Activated naive CD4-positive, alpha-beta T cell treated with anti-CD3 and anti-CD28 coated beads for 36 hours (primary cell): Measurements from ENCODE around the gene SNX21. TPM values are rescaled to one million over a fixed set of nuclear protein-coding genes. Genes with fewer than 3 reads are reported as not detected.
"Not testable (repeated sequence)": the region's sequence is repeated elsewhere in the genome, so short reads cannot be mapped to it uniquely, and the experiment has no call there.

ENCODE experiments used
- CTCF ChIA-PET: fragments of 350-600 bp; sonication (Branson Sonifier 250); formaldehyde crosslinking; loops from one replicate; lab custom pipeline; 2021; ENCODE audit warnings: antibody characterized with exemption; lab: Charles Lee
- DNase-seq: peaks from one replicate; pipeline ENCODE4 v3.0.0-alpha.2; 2020
- H3K27ac Mint-ChIP-seq: one replicate; pipeline ENCODE4 v1.8.0; 2021; ENCODE audit warnings: mild to moderate bottlenecking, mixed read lengths
- H3K27me3 Mint-ChIP-seq: one replicate; pipeline ENCODE4 v1.8.0; 2021; ENCODE audit warnings: low read depth, mixed read lengths
- H3K36me3 Mint-ChIP-seq: one replicate; pipeline ENCODE4 v1.8.0; 2021; ENCODE audit warnings: low read depth, mixed read lengths
- H3K4me1 Mint-ChIP-seq: one replicate; pipeline ENCODE4 v1.8.0; 2021; ENCODE audit warnings: low read depth, mixed read lengths
- H3K4me3 Mint-ChIP-seq: one replicate; pipeline ENCODE4 v1.8.0; 2021; ENCODE audit warnings: mild to moderate bottlenecking, moderate library complexity, mixed read lengths
- H3K9me3 Mint-ChIP-seq: one replicate; pipeline ENCODE4 v1.8.0; 2021; ENCODE audit warnings: mixed read lengths
- intact Hi-C: fragments of 100-400 bp; cut with micrococcal nuclease; formaldehyde crosslinking; loops from one replicate; pipeline ENCODE4 v1.15.1; 2023
- total RNA-seq, 2 experiments: library from RNA; stranded (reverse); gene quantifications; one replicate each; pipeline ENCODE4 v1.2.3, GENCODE V29; 2021

The SNX21 gene, protein sequence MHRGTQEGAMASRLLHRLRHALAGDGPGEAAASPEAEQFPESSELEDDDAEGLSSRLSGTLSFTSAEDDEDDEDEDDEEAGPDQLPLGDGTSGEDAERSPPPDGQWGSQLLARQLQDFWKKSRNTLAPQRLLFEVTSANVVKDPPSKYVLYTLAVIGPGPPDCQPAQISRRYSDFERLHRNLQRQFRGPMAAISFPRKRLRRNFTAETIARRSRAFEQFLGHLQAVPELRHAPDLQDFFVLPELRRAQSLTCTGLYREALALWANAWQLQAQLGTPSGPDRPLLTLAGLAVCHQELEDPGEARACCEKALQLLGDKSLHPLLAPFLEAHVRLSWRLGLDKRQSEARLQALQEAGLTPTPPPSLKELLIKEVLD
- total RNA-seq: 1 to 10 TPM in 1 of 2 experiments, under 1 TPM in 1; 0.72 to 1.2 TPM

DNA sequence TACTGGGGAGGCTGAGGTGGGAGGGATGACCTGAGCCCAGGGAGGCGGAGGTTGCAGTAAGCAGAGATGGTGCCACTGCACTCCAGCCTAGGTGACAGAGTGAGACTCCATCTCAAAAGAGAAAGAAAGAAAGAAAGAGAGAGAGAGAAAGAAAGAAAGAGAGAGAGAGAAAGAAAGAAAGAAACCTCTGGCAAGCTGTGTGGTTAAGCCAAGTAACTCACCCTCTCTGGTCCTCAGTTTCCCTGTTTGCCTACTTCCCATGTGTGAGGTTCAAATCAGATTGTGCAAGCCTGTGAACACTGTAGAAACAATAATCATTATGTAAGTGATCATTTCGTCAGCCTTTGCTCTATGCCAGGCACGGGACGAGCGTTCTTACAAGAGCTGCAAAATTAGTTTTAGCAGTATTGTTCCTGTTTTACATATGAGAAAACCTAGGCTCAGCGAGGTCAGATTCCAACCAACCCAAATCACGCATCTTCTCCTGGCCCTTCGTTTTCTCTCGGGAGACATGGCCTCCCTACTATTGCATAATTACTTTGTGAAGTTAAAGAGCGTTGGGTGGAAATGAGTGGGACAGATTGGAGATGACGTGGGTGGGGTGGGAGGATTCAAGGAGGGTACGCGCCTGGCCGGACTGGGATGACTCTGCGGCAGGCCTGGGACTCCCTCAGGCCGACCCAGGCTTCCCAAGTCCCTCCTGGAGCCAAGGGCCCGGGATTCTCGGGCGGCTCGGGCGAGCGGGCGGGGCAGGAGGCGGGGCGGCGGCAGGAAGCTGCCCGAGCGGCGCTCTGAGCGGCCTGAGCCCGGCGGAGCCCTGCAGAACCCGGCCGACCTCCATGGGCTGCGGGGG is at the start of gene SNX21:
Gene SNX21 (plus strand): TSS at position 770 of the 853 bp plus-strand sequence. CDS start 121 bp downstream, outside the sequence.
- Mint-ChIP-seq H3K4me1 (peaks cover 11% of the 10 kb centered on the region), H3K27me3 (no peaks in the 10 kb centered on the region), H3K4me3 (peak within 1 kb of the TSS; percentile 75), H3K9me3 (no peaks in the 10 kb centered on the region), H3K36me3 (no peaks in the 10 kb centered on the region), H3K27ac (no peak within 1 kb of the TSS)
- DNase-seq: peak; percentile 67
- intact Hi-C loops: loop anchor here (2.0 kb wide), 1 partner anchor 58 kb away; the partner anchor contains the start of genes CTSA and NEURL2
- CTCF ChIA-PET: interaction anchor here (1.1 to 2.5 kb wide), 3 partner anchors 9 to 136 kb away, joined by 3 to 9 read pairs (median 3); no protein-coding TSS in a partner anchor

DNA sequence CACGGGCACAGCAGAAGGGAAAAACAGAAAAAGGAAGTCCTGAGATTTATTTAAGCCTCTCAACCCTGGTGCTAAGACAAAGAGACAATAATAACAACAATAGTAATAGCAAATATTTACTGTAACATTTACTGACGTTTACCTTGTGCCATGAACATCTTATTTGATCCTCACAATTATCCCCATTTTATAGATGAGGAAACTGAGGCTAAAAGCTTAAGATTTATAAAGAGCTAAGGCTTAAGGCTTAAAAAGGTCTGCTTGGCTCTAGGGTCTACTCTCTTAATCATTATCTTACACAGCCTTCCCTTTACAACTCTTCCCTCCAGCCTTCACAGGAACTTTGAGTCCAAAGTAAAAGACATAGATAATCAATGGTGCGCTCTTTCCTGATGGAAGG is 45.2 kb upstream of the SNX21 start:
- no peak overlapping the region for H3K27ac Mint-ChIP-seq
- intact Hi-C loops: no loop called here
- CTCF ChIA-PET: interaction anchor here (1.0 to 1.3 kb wide), 2 partner anchors 17 to 119 kb away, joined by 3 to 4 read pairs; no protein-coding TSS in a partner anchor
- H3K36me3 Mint-ChIP-seq: peaks cover 2% of the 10 kb centered on the region
- H3K4me3 Mint-ChIP-seq: no peak overlapping the region
- H3K27me3 Mint-ChIP-seq: no peaks in the 10 kb centered on the region
- no peak for DNase-seq
- H3K9me3 Mint-ChIP-seq: no peaks in the 10 kb centered on the region
- peaks cover 9% of the 10 kb centered on the region for H3K4me1 Mint-ChIP-seq

DNA sequence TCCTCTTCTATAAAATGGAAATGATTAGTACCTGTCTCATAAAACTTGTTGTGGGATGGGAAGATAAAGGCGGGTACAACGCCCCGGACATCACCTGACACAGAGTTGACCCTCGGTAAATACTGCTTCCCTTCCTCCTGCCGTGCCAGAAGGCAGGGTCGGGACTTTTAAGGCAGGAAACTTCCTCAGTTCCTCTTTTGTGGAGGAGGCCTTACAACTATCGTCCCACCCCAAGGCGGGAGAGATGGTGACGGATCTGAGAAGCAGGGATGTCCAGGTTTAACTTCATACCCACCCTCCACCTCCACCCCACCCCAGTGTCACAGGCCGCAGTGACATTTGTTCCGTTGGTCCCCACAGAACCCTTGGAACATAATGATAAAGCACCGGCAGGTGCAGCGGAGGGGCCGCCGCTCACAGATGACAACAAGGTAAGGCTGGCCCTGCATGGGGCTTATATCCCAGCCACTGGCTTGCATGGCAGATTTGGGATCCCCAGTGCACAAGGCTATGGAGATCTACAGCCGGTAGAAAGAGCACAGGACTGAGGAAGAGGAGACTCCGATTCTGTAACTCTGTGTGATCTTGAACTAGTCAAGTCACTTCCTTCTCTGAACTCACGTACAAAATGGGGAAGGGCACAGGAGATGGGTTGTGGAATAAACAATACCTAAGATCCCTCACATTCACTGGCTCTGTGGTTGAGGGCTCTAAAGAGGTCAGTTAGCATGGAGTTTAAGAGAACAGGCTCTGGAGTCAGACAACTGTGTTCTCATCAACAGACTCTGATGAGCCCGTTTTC is 41.1 kb upstream of the SNX21 start:
- intact Hi-C loops: loop anchor here (1.0 to 5.0 kb wide), 2 partner anchors 65 to 297 kb away; partner anchors contain the start of genes ACOT8, NCOA5 and ZSWIM3
- DNase-seq: no peak
- no peaks in the 10 kb centered on the region for H3K27me3 Mint-ChIP-seq

DNA sequence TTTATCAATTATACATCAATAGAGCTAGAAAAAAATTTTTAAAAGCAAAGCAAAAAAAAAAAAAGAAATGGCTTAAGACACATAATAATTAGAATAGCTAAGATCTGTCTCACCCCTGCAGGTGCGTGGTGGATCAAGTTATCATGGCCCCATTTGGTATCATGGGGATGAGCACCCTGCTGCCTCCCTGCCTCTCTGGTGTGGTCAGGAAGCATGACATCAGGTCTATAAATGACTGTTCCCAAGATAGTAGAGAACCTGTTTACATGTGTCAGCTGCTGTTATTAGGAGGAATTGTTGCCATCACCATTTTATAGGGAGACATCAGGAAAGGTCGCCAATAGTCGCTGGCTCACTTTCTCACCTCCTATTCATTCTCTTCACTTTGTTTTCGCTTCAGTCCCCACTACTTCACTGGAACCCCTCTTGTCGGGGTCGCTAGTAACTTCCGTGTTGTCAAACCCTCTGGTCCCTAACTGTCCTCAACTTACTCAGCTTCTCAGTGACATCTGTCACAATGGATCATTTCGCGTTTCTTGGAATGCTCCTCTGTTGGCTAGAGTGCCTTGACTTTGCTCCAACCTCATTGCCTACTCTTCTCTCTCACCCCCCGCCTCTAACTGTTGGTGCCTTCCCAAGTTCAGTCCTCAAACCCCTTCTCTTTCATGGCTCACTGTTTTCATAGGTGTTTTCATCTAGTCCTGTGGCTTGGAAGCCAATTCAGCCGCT is 37.1 kb upstream of the SNX21 start:
- H3K36me3 Mint-ChIP-seq: peaks cover 13% of the 10 kb centered on the region
- no peaks in the 10 kb centered on the region for H3K27me3 Mint-ChIP-seq
- no peak overlapping the region for H3K4me3 Mint-ChIP-seq
- H3K27ac Mint-ChIP-seq: no peak overlapping the region
- CTCF ChIA-PET: interaction anchor here (0.6 to 1.7 kb wide), 4 partner anchors 8 to 90 kb away, joined by 3 to 7 read pairs (median 4); no protein-coding TSS in a partner anchor
- no peaks in the 10 kb centered on the region for H3K9me3 Mint-ChIP-seq
- peaks cover 18% of the 10 kb centered on the region for H3K4me1 Mint-ChIP-seq
- intact Hi-C loops: loop anchor here (5.0 kb wide), 1 partner anchor 136 kb away; the partner anchor contains the start of gene PCIF1
- DNase-seq: no peak

More for the DNA sequence above, 41.1 kb upstream of the SNX21 start:
- Mint-ChIP-seq H3K4me3 (peak overlapping the region; percentile 86), H3K9me3 (no peaks in the 10 kb centered on the region), H3K27ac (peak overlapping the region; percentile 63), H3K4me1 (peaks cover 9% of the 10 kb centered on the region), H3K36me3 (peaks cover 13% of the 10 kb centered on the region)
- CTCF ChIA-PET: interaction anchor here (0.7 to 3.1 kb wide), 3 partner anchors 22 to 195 kb away, joined by 3 to 16 read pairs (median 3); no protein-coding TSS in a partner anchor

DNA sequence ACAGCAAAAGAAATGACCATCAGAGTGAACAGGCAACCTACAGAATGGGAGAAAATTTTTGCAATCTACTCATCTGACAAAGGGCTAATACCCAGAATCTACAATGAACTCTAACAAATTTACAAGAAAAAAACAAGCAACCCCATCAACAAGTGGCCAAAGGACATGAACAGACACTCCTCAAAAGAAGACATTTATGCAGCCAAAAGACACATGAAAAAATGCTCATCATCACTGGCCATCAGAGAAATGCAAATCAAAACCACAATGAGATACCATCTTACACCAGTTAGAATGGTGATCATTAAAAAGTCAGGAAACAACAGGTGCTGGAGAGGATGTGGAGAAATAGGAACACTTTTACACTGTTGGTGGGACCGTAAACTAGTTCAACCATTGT is 36.1 kb upstream of the SNX21 start:
- not testable (repeated sequence) for H3K4me3 Mint-ChIP-seq, H3K27me3 Mint-ChIP-seq, H3K9me3 Mint-ChIP-seq, H3K27ac Mint-ChIP-seq, DNase-seq
- CTCF ChIA-PET: interaction anchor here (1.4 kb wide), 1 partner anchor 33 kb away, joined by 4 read pairs; no protein-coding TSS in a partner anchor
- H3K4me1 Mint-ChIP-seq: peaks cover 15% of the 10 kb centered on the region
- intact Hi-C loops: loop anchor here (5.0 kb wide), 1 partner anchor 135 kb away; the partner anchor contains the start of gene PCIF1
- H3K36me3 Mint-ChIP-seq: peaks cover 14% of the 10 kb centered on the region

DNA sequence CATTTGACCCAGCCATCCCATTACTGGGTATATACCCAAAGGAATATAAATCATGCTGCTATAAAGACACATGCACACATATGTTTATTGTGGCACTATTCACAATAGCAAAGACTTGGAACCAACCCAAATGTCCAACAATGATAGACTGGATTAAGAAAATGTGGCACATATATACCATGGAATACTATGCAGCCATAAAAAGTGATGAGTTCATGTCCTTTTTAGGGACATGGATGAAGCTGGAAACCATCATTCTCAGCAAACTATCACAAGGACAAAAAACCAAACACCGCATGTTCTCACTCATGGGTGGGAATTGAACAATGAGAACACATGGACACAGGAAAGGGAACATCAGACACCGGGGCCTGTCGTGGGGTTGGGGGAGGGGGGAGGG is 35.6 kb upstream of the SNX21 start:
- H3K27me3 Mint-ChIP-seq, H3K9me3 Mint-ChIP-seq, H3K4me3 Mint-ChIP-seq, DNase-seq, H3K27ac Mint-ChIP-seq: not testable (repeated sequence)
- H3K36me3 Mint-ChIP-seq: peaks cover 12% of the 10 kb centered on the region
- CTCF ChIA-PET: interaction anchor here (0.9 to 1.9 kb wide), 7 partner anchors 33 to 287 kb away, joined by 3 to 5 read pairs (median 4); partner anchors contain the start of genes CTSA and NEURL2
- intact Hi-C loops: loop anchor here (2.0 to 5.0 kb wide), 3 partner anchors 134 to 217 kb away; partner anchors contain the start of gene PCIF1
- H3K4me1 Mint-ChIP-seq: peaks cover 11% of the 10 kb centered on the region

DNA sequence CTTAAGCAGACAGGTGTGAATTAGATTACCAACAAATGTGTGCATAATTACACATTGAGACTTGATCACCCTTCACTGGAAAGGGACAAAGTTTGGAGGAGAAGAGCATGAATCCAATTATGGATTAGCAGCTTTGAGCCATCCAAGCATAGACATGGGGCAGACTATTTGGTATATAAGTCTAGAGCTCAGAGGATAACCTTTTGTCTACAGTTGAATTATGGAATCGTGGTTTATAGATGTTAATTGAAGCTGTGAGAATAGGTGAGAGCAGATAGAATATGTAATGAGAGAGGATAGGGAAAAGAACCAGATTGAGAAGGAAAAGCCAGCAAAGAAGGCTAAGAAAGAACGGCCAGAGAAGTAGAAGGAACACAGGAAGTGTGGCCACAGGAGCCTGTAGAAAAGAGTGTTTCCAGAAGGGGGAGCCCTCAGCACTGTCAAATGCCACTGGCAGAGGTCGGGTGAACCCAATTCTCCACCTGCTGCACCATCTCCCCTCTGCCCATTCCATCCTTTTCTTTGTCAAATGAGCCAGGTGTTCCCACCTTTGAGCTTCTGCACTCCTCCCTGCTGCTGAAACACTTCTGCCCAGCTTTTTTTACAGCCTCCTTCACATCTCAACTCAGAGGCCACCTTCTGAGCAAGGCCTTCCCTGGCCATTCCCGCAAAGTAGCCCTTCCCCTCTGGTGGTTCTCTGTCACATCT is 34.5 kb upstream of the SNX21 start:
- intact Hi-C loops: loop anchor here (1.0 to 5.0 kb wide), 5 partner anchors 82 to 216 kb away; partner anchors contain the start of genes PCIF1 and ZSWIM1
- peaks cover 10% of the 10 kb centered on the region for H3K4me1 Mint-ChIP-seq
- H3K9me3 Mint-ChIP-seq: no peaks in the 10 kb centered on the region
- CTCF ChIA-PET: interaction anchor here (0.5 to 2.7 kb wide), 38 partner anchors 8 to 437 kb away, joined by 3 to 24 read pairs (median 4); partner anchors contain the start of genes CTSA, NEURL2, PCIF1 and UBE2C
- H3K27me3 Mint-ChIP-seq: no peaks in the 10 kb centered on the region
- H3K27ac Mint-ChIP-seq: no peak overlapping the region
- H3K36me3 Mint-ChIP-seq: peaks cover 10% of the 10 kb centered on the region
- peak; percentile 82 for DNase-seq
- H3K4me3 Mint-ChIP-seq: no peak overlapping the region

DNA sequence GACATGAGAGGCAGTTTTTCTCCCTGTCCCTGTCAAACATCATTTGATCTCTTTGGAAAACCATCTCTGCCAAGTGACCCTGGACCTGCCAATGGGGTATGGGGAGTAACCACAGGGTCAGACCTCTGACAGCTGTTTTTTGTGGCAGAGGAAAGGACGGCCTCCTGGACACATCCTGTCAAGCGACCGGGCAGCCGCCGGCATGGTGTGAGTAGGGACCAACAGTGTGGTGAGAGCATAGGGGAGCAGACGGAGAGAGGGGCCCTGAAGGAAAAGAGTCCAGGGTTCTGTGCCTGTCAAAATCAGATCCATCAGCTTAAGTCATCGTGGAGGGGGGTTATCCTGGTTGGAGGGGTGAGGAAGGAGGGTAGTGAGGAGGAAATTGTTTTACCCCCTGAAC is 31.7 kb upstream of the SNX21 start:
- Mint-ChIP-seq H3K4me3 (no peak overlapping the region), H3K27me3 (no peaks in the 10 kb centered on the region), H3K4me1 (peaks cover 10% of the 10 kb centered on the region), H3K36me3 (peaks cover 8% of the 10 kb centered on the region), H3K9me3 (no peaks in the 10 kb centered on the region), H3K27ac (no peak overlapping the region)
- CTCF ChIA-PET: interaction anchor here (0.6 to 1.3 kb wide), 2 partner anchors 31 to 484 kb away, joined by 3 to 5 read pairs; no protein-coding TSS in a partner anchor
- no peak for DNase-seq
- intact Hi-C loops: no loop called here

DNA sequence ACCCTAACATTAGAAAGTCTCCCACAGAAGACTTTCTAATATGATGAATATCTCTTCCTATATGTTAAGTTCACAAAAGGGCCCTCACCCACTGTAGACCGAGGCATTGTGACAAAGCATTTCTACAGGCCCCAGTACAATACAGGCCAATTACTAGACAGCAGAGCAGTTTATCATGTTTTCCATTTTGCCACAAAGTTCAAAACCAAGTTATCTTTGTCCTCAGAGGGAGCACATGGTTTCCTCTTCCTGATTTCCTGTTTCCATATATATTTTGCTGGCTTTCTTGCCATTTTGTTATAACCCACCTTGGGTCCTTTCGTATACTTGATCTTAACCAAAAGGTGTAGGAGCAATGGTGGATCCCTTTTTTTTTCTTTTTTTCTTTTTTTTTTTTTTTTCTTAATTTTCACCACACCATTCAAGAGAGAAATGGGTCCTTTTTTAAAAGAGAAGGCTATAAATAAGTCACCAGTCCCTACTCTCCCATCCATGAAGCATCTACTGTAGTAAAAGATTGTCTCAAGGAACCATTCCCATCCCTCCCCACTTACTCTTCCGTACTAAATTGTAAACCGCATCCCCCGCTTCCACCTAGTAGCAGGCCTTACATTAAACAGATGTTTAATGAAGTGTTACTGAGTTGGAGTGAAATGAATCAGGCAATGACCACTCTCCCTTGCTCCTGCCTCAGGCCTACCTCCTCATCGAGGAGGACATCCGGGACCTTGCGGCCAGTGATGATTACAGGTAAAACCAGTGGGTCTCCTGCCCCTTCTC is 23.2 kb upstream of the SNX21 start:
- H3K27me3 Mint-ChIP-seq: no peaks in the 10 kb centered on the region
- no peak for DNase-seq
- H3K27ac Mint-ChIP-seq: no peak overlapping the region
- H3K4me3 Mint-ChIP-seq: no peak overlapping the region
- intact Hi-C loops: no loop called here
- H3K36me3 Mint-ChIP-seq: peaks cover 42% of the 10 kb centered on the region
- no peaks in the 10 kb centered on the region for H3K9me3 Mint-ChIP-seq
- peaks cover 14% of the 10 kb centered on the region for H3K4me1 Mint-ChIP-seq
- CTCF ChIA-PET: no interaction called here
